Measurements from ENCODE around the gene PINLYP.

Gene PINLYP

DNA sequence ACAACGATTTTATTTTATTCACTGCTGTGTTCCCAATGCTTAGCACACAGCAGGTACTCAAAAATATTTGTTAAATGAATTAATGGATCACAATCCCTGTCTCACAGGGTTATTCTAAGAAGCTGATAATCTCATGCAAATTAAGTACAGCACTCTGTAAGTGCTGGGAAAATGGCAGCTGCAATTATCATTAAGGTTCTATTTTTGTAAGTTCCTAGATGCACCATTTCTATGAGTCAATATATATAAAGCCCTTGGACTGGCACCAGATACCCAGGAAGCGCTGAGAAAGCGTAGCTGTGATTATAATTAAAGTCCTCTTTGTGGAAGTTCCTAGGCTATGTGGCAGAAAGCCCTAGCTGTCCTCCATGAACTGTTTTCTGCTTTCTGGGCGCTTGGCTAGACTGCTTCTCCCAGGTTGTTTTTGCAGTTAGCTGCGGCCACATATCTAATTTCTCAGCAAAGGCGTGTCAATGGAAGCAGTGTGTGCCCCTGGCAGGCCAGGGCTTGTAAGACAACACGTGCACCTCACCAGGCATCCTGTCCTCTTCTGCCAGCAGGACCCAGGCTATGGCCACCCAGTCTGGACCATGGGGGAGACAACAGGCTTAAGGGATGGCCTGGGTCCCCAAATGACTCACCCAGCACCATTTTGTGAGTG lies 31.1 kb downstream of the PINLYP start:
- no peak for DNase-seq (ENCODE audit: low read depth)

DNA sequence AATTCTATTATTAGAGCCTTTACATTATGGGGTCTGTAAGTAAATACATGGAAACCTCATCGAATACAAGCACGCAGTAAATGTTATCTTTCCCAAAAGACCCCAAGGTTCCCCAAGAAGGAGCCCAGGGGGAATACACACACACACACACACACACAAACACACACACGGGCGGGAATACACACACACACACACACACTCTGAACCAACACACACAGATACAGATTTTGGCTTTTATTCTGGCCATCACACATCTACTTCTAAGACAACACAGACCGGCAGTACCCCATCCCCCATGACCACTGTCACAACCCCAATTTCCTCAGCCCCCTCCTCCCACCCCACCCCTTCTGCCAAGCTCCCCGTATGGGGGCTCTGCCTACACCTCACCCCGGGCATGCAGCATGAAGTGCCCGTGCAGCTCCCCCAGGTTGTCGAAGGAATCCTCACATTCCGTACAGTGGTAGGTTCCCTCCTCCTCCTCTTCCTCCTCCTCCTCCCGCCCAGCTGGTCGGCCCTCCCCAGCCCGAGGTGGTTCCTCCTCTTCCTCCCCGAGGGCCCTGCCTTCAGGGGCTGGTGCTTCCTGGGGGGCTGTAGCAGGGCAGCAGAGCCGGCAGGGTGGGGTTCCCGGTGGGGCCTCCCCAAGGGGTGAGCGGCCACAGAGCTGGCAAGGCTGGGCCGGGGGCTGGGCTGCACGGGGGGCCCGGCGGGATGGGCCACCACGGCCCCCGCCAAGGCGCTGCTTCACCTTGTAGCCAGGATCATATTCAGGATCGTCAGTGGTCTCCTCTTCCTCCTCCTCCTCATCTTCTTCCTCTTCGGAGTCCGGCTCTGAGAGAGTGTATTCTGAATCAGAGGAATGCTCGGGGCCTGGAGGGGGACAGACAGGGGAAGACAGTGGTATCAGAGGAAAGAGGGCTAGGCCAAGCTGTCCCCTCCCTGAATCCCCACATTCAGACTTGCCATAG lies 31.9 kb downstream of the PINLYP start:
- no peak for DNase-seq (ENCODE audit: low read depth)

DNA sequence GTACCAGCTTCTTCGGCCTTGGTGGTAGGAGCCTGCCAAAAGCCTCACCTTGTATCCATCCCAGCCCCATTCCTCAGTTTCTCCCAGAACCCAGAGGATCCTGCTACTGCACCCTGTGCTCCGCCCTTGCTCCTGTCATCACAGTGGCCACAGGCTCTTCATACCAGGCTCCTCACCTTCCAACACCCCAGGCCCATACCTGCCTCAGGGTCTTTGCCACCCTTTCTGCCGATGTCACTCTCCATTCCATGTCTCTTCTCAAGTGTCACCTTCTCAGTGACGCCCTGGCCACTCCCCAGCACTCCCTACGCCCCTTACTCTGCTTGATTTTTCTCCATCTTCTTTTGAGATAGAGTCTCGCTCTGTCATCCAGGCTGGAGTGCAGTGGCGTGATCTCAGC lies 34.3 kb downstream of the PINLYP start:
- no peak for DNase-seq (ENCODE audit: low read depth)

DNA sequence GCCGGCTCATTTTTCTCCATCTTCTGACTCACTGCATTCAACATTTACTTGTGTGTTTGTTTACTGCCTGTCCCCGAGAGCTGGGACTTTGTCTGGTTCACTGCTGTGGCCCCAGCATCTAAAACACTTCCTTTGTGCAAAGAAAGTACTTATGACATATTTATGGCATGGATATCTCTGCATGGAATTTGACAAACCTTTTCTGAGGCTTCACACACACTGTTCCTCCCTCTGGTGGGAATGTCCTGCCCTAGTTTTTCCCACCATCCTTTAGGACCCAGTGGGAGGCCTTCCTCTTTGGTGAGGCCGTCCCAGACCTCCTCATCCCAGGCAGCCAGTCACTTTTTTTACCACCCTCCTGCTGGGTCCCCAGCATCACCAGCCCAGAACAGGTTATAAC lies 34.9 kb downstream of the PINLYP start:
- no peak for DNase-seq (ENCODE audit: low read depth)

DNA sequence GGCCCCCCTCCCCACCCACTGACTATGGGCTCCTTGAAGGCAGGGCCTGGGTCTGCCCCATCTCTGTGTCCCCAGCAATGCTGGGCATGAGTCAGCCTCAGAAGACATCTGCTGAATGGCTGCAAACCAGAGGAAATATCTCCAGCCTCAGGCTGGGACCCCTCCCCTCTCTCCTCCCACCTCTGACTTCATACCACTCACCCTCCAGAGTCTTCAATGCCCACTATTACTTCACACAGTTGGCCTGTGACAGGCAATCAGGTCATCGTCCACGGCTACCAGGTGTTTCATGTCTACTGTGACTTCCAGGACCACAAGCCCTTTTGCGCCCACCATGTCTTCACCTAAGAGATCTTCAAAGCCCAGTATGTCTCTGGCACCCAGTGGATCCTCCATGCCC lies 36.2 kb downstream of the PINLYP start, which contains the start of gene SRRM5:
TSS of gene SRRM5 (plus strand) at position 301 of the 400 bp plus-strand sequence. CDS start at position 335, 34 bp downstream.
- DNase-seq (ENCODE audit: low read depth) = no peak

DNA sequence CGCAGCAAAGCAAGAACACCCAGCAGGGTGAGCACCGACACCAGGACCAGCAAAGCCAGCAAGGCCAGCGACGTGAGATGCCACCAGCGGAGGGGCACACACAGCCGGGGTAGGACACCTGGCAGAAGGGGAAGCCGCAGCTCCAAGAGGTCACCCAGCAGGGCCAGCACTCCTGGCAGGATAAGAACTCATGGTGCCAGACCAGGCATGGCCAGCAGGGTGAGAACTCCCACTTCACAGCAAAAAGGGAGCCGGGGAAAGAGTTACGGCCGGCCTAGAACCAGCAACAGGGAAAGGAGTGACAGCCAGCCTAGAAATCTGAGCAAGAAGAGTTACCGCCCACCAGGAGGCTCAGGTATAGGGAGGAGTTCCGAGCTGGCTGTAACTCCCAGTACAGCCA lies 36.8 kb downstream of the PINLYP start:
- DNase-seq (ENCODE audit: low read depth) = no peak

DNA sequence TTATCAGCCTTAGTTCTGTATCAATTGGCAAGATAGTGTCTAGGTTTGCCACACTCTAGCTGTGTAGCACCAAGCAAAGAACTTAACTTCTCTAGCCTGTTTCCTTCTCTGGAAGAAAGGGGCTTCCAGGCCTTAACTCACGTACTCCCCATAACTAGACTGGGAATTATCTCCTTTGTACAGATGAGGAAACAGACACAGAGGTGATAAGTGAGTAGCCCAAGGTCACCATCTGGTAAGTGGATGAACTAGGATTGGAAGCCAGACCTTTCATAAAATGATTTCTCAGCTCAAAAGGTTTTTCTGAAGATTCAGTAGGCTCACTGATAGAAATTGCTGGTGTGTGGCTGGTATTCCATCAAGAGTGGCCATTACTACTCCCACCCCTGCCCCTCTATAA lies 40.7 kb downstream of the PINLYP start:
- DNase-seq (ENCODE audit: low read depth) = no peak

DNA sequence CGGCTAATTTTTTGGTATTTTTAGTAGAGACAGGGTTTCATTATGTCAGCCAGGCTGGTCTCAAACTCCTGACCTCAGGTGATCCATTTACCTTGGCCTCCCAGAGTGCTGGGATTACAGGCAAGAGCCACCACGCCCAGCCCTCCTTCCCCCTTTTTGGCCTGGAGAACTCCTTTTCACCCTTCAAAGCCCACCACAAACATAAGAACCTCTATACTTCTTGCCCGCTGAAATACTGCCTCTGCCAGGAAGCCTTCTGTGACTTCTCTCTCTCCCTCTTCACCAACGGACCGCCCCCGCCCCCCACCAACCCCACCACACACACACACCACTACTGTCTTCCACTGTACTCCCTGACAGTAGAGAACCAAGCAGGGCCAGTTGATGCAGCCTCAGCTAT lies 41.4 kb downstream of the PINLYP start:
- no peak for DNase-seq (ENCODE audit: low read depth)

DNA sequence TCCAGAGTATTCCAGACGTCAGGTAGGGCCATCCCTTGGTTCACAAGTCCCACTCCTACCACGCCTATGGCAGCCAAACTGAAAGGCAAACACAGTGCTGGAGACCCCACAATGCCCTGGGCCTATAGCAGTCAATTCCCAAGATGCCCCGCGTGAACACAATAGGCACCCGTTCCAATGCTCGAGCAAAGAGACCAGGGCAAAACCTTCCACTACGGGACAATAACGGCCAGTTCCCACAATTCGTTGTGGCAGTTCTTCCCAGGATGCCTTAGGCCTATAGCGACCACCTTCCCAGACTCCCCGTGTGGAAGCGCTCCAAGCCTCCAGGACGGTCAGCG lies 43.3 kb downstream of the PINLYP start:
- DNase-seq (ENCODE audit: low read depth) = no peak

DNA sequence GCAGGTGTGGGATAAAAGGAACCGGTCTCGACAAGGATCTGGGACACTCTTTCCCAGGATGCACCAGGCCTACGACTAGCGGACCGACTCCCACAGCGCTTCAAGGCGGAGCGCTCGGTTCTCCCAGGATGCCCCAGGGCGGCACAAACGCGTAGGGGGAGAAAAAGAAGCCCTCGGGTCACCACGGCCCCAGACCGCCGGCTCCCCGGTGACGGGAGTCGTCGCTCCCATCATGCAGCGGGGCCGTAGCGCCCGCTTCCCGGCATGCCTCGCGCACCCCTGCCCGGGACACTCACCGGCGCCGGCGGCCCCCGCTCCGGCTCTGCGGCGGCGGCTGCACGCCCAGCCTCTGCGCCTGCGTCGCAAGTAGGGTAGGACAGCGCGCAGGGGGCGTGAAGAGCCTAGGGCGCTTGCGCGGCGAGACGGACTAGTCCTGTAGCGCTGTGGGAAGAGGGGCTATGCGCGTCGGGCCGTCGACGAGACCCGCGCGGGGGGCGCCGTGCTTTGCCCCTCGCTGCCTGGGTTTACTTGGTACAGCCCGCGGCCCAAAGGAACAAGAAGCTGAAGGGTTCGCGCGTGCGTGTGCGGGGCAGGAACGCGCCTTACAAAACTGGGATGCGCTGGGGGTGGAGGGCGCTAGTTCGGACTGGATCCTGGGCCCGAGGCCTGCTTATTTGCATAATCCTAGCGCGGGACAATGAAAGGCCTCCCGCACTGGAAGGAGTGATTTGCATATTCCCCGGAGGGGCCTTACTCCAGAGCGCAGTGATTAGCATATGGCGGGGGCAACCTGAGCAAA lies 43.9 kb downstream of the PINLYP start, which contains the start of gene ZNF428:
TSS of gene ZNF428 (minus strand) at position 368 of the 799 bp plus-strand sequence. CDS start 5,325 bp downstream, outside the sequence.
- peak; percentile 27 for DNase-seq (ENCODE audit: low read depth)

DNA sequence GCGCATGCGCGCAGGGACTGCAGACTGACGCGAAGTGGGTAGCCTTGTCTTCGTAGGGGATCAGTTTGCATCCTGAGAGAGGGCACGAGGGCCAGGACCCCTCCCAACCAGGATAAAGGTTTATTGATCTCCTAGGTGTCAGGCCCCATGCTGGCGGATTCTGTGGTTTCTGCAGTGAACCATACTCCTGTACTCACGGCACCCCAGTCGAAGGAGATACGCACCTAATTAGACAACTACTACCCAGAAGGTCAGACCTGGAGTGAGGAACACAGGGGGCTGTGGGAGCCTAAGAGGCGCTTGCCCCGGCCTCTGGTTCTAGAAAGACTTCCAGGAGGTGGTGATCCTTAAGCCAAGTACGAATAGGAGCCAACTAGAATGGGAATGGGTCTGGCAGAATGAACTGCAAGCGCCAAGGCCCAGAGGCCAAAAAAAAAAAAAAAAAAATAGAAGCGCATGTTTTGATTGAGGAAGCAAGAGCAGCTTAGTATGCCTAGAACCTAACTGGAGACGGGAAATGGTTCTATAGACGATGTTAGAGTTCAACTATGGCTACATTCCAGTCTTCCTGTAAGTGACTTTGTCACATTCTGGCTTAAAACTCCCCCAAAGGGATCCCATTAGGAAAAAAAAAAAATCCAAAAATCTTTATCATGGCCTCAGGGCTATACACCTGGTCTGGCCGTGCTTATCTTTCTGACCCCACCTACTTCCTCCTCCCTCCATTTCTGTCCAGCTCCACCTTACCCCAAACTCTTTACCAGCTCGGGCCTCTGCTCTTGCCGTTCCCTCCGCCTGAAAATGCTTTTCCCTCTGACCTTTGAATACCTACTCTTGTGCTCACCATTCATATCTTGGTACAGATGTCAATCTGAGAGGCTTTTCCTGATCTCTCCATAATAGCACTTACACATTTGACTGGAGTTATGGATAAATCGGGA lies 44.7 kb downstream of the PINLYP start:
- no peak for DNase-seq (ENCODE audit: low read depth)

DNA sequence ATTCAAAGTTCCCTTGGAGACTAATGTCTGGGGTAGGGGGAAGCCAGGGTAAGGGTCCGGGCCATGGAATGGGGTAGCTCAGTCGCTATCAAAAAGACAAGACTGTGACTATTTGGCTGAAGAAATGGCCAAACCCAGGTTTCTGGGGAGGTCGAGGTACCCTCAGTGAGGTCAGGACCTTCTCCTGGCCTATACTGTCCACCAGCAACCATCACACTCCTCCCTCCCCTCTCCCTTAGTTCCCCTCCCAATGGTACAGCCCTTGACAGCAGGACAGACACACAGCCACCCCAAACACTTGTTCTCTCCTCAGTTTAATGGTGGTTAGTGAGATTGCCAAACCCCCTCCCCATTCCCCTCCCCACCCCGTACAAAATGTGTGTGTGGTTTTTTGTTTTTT lies 46.5 kb downstream of the PINLYP start:
- DNase-seq (ENCODE audit: low read depth) = no peak

DNA sequence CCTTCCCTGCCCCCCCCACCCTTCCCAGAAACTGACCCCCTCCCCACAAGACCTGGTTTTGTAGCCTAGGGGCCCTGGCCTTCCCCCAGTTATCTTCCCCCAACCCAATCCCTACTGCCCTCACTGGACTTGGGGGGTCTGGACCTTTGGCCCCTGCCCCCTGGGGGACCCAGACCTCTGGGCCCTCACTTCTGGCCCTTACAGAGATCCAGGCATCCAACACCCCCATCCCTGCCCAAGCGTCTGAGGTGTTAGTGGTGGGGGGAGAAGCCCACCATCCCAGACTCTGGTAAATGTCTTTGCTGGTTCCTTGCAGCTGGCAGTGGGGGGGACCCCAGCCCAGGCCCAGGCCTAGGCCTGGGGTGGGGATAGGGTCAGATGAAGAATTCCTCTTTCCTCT lies 47.4 kb downstream of the PINLYP start:
- no peak for DNase-seq (ENCODE audit: low read depth)

DNA sequence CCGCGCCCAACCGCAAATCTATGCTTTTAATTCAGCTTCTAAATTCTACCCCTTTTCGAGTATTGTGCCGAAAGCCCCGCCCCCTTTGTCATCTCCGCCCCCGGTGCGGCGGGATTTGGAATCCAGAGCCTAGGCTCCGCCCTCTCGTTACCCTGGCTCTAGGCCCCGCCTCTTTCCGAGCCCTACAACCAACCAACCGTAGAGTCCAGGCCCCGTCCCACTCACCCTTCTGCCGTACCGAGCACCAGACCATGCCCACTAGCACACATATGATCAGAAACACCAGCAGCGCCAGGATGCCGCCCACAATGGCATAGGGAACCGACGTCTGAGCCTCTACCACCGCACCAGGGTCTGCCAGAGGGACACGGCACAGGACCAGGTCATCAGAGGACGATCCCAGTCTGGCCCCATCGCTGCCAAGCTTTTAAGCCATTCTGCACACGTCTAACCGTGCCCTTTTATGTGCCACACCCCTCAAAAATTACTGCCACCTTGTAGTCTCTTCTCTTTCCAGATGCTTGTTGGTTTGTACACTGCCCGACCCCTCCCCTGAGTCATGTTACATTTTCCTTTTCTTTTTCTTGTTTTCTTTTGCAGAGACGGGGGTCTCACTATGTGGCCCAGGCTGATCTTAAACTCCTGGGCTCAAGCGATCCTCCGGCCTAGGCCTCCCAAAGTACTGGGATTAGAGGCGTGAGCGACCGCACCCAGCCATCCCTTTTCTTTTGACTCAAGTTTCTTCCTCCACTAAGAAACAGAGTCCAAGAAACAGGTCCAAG lies 48.5 kb downstream of the PINLYP start:
- DNase-seq (ENCODE audit: low read depth) = no peak

DNA sequence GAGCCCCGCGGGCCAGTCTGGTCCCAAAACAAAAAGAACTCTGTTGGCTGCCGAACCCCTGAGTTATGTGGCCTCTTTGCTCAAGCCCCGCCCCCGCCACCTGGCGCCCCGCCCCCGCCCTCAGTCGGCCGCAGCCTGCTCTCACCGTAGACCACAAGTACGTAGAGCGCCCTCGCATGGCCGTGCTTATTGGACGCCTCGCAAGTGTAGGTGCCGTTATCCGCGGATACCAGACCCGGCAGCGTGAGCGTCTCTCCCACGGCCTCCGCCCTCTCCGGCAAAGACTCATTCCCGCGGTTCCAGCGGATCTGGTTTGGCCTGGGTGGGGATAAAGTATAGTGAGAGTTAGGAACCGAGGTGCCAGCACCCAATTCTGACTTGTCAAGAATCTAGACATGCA lies 49.3 kb downstream of the PINLYP start:
- DNase-seq (ENCODE audit: low read depth) = no peak

DNA sequence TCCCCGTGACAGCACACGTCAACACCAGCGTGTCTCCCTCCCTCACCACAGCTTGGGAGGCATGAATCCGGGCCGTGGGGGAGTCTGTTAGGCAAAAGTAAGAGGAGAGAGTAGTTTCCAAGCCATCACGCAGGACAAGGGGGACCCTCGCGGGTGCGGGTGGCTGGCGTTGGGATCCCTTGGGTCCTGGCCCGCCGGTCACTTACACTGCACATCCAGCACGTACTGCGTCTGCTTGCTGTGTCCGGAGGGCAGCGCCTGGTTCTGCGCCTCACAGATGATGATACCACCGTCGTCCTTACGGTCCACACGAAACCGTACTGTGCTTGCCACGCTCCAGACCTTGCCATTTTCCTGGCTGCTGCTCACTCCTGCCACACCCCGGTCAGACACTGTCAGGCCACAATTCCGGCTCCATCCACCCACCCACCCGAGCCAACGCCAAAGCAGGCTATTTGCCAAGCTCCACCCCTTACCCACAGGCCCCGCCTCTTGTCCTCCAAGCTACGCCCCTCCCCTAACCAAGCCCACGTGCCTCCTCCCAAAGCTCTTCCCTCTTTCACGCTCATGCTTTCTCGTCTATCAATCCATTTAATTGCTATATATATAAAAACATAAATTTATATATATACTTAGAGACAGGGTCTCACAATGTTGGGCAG lies 50.4 kb downstream of the PINLYP start:
- DNase-seq (ENCODE audit: low read depth) = no peak

DNA sequence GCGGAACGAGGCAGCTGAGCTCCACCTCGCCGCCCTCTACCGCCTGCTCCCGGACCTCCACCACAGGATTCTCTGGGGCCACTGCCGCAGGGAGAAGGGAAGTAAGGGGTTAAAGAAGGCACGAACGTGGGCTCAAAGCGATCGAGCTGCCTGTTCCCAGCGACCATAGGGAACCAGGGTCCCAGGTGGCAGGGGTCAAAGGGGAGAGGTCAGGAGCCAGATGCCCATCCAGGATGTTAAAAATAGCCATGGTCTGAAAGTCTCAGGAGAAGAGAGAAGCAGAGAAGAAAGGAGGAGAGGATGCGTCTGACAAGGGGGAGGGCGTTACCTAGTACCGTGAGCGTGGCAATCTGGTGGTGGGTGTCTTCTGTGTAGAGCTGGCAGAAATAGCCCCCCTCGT lies 51.2 kb downstream of the PINLYP start:
- DNase-seq (ENCODE audit: low read depth) = no peak

DNA sequence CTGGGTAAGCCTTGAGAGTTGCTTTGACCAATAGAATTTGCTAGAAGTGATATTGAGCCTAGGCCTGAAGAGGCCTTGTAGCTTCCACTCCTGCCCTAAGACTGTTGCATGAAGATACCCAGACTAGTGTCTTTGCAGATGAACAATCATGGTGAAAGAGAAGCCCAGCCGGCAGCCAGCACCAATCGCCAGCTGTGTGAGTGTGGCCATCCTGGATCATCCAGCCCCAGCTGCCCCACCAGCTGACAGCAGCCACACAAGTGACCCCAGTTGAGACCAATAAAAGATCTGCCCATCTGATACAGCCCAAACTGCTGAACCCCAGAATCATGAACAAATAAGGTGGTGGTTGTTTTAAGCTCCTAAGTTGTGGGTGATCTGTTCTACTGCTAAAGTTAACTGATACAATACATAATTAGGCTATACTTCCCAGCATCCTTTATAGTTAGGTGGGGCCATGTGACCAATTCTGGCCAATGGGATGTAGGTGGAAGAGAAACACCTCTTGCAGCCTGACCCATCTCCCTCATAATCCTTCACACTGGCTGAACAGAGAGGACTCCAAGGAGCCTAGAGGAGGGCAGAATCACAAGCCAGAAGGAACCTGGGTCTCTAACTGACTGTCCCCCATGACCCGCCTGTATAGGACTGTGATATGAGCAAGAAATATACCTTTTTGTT lies 53.2 kb downstream of the PINLYP start:
- DNase-seq (ENCODE audit: low read depth) = no peak

DNA sequence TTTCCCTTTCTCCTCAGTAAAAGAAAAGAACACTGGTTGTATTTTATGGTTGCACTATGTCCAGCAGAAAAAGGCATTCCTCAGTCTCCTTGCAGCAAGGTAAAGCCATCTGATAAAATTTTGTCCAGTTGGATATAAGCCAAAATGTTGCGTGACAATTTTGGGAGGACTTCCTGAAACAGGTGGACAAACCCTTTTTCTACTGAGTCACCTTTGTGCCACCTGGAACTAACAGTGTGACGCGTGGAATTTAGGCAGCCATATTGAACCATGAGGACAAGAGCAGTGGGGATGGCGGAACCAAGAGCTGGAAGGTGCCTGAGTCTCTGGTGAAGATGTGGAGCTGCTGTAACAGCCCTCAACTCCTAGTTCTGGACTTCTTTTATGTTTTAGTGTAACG lies 55.9 kb downstream of the PINLYP start:
- no peak for DNase-seq (ENCODE audit: low read depth)
